Measurements from ENCODE around the gene P2RX7.

The P2RX7 gene

DNA sequence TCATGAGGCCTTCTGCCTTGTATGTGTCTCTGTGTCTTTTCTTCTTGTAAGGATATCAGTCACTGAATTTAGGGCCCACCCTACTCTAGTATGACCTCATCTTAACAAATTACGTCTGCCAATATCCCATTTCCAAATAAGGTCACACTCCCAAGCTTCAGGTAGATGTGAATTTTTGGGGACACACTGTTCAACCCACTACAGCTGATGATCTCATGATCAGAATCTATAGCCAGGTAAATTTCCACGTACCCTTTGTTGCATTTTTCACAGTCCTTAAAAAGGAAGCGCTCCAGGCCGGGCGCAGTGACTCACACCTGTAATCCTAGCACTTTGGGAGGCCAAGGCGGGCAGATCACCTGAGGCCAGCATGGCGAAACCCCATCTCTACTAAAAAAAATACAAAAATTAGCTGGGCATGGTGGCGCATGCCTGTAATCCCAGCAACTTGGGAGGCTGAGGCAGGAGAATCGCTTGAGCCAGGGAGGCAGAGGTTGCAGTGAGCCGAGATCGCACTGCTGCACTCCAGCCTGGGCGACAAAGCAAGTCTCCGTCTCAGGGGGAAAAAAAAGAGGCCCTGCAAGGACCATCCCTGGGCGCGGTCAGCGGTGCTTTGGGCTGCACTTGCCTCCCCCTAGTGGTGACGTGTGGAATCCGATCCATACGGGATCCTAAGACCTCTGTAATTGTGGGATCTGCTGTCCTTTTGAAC is 97.3 kb downstream of the P2RX7 start:
- peak; percentile 73 for DNase-seq (ENCODE audit: low spot score)

- no peak for DNase-seq (ENCODE audit: low spot score)
Measured at GRCh38 chr12:121230538-121230907, 97.8 kb downstream of the P2RX7 start.

DNA sequence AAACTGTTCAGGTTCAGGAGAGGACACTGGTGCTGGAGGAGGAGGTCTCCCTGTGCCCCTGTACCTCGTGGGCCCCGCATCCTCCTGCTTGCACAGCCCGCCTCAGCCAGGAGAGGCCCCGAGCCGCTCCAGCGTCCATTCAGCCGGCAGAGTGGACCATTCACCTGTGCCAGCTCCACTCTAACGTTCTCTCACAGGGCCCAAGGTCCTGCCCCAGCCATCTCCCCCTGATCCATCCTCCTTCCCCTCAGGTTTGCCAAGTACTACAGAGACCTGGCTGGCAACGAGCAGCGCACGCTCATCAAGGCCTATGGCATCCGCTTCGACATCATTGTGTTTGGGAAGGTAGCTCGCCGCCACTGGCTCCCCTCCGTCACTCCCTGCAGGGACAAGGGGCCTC is 99.5 kb downstream of the P2RX7 start:
- no peak for DNase-seq (ENCODE audit: low spot score)

DNA sequence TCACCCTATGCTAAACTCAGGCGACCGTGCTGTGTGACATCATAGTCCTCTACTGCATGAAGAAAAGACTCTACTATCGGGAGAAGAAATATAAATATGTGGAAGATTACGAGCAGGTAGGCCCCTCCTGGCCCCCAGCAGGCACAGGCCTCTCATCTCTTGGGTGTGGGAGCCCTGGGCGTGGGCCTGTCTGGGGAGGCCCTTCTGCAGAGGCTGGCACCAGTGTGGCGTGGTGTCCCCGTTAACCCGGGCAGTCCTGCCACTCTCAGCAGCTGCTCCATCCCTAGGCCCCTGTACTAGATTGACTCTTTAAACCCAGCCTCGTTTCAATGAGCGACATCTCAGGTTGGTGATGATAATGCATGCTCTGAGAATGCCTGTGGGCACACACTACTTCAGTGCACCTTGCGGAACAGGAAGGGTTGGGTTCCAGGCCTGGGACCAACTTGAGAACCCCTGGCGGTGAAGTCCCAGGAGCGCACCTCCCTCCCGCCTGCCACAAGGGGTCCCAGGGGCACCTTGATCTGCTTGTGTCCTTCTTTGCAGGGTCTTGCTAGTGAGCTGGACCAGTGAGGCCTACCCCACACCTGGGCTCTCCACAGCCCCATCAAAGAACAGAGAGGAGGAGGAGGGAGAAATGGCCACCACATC is 100.4 kb downstream of the P2RX7 start:
- DNase-seq (ENCODE audit: low spot score), result no peak

DNA sequence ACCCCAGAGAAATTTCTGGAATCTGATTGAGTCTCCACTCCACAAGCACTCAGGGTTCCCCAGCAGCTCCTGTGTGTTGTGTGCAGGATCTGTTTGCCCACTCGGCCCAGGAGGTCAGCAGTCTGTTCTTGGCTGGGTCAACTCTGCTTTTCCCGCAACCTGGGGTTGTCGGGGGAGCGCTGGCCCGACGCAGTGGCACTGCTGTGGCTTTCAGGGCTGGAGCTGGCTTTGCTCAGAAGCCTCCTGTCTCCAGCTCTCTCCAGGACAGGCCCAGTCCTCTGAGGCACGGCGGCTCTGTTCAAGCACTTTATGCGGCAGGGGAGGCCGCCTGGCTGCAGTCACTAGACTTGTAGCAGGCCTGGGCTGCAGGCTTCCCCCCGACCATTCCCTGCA is 100.9 kb downstream of the P2RX7 start:
- no peak for DNase-seq (ENCODE audit: low spot score)

DNA sequence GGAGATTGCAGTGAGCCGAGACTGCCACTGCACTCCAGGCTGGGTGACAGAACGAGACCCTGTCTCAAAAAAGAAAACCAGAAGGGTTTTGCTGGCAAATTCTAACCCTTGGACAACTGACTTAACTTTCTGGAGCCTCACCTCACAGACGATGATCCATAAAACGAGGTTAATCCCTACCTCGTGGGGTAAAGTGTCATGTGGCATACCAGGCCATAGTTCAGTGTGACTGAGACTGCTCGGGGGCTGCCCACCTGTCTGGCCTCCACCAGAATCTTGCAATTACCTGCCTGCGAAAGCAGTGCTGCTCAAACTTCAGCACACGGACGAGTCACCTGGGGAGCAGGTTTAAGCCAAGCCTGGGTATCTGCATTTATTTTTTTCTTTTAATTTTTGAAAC is 104.1 kb downstream of the P2RX7 start:
- no peak for DNase-seq (ENCODE audit: low spot score)

GRCh38 chr12:121237415-121237814 is 104.7 kb downstream of the P2RX7 start:
- no peak for DNase-seq (ENCODE audit: low spot score)

All from kidney capillary endothelial cell (primary cell).